Measurements from ENCODE around the gene COL28A1. TPM values are rescaled to one million over a fixed set of nuclear protein-coding genes. Genes with fewer than 3 reads are reported as not detected.

Gene COL28A1
- total and polyA plus RNA-seq, 2 of the 13 experiments (the other 11 are each of a cell fraction or from before 2014, with no cell fraction given): 0.07 to 0.15 TPM

- Histone ChIP-seq H3K27ac (ENCODE audit: extremely low read length, insufficient read depth, low read length) (no peak overlapping the region), H3K36me3 (replicated peaks in 1 of 2; ENCODE audit: control insufficient read depth in 1 of 2, insufficient read depth in 2 of 2, low read length in 2 of 2) (no peaks in the 10 kb centered on the region), H3K4me2 (ENCODE audit: low read depth, low read length) (no peak overlapping the region), H3K9me3 (ENCODE audit: low read length) (no peaks in the 10 kb centered on the region), H4K20me1 (ENCODE audit: insufficient read depth, low read length) (no peaks in the 10 kb centered on the region), H3K9ac (ENCODE audit: insufficient read depth, low read depth, low read length) (no peak overlapping the region), H3K4me1 (ENCODE audit: insufficient read depth, low read length) (no peaks in the 10 kb centered on the region), H2AFZ (ENCODE audit: low read length) (no peak overlapping the region), H3K4me3 (replicated peaks in 1 of 3; ENCODE audit: insufficient read depth in 1 of 3, low read depth in 2 of 3, low read length in 3 of 3) (no peak overlapping the region), H3K79me2 (ENCODE audit: insufficient read depth, low read length) (no peaks in the 10 kb centered on the region), H3K27me3 (ENCODE audit: control insufficient read depth in 1 of 2, insufficient read depth in 2 of 2, low read length in 2 of 2) (no peaks in the 10 kb centered on the region)
- ChIA-PET POLR2A (no interaction called here), CTCF (ENCODE audit: low intra/inter-chr PET ratio, low total read pairs) (no interaction called here)
- FAIRE-seq: no peak
- peak; percentile 48 for TF ChIP-seq MAFF (IDR thresholded peaks at IDR 0.05; ENCODE audit: low read depth, low read length)
- TF ChIP-seq, protein P1, sequence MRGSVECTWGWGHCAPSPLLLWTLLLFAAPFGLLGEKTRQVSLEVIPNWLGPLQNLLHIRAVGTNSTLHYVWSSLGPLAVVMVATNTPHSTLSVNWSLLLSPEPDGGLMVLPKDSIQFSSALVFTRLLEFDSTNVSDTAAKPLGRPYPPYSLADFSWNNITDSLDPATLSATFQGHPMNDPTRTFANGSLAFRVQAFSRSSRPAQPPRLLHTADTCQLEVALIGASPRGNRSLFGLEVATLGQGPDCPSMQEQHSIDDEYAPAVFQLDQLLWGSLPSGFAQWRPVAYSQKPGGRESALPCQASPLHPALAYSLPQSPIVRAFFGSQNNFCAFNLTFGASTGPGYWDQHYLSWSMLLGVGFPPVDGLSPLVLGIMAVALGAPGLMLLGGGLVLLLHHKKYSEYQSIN (CRISPR knock-in tag; IDR thresholded peaks at IDR 0.05; ENCODE audit: borderline replicate concordance): no peak
- TF ChIP-seq MAFK (conservative IDR thresholded peaks at IDR 0.05 in 1 of 2, IDR thresholded peaks at IDR 0.05 in 1 of 2; ENCODE audit: low read length in 2 of 2): peak; percentile 51 to 76
- DNase-seq (ENCODE audit: low spot score): no peak
- no TSS peak for BruUV-seq (replicated peaks)
- in situ Hi-C loops (cut with HindIII; ENCODE audit: extremely low pct_ligation_motif_present, low pct_unique_long_range_greater_than_20kb): no loop called here
- no peak for ATAC-seq
- 25% methylated on average over 2 of the region's 2 CpGs for WGBS (ENCODE audit: low lambda C conversion rate)
- intact Hi-C loops (cut with micrococcal nuclease; ENCODE audit: unreplicated experiment): no loop called here
These were observed 16.5 kb upstream of the COL28A1 start for GRCh38 chr7:7552199-7552598.

- no peaks in the 10 kb centered on the region for H3K36me3 ChIP-seq (replicated peaks in 1 of 2; ENCODE audit: control insufficient read depth in 1 of 2, insufficient read depth in 2 of 2, low read length in 2 of 2)
- FAIRE-seq (no peak), ATAC-seq (no peak), DNase-seq (ENCODE audit: low spot score) (no peak)
- H3K4me1 ChIP-seq (ENCODE audit: insufficient read depth, low read length): no peaks in the 10 kb centered on the region
- H3K9ac ChIP-seq (ENCODE audit: insufficient read depth, low read depth, low read length): no peak overlapping the region
- H3K4me3 ChIP-seq (replicated peaks in 1 of 3; ENCODE audit: insufficient read depth in 1 of 3, low read depth in 2 of 3, low read length in 3 of 3): no peak overlapping the region
- intact Hi-C loops (cut with micrococcal nuclease; ENCODE audit: unreplicated experiment) (no loop called here), in situ Hi-C loops (cut with HindIII; ENCODE audit: extremely low pct_ligation_motif_present, low pct_unique_long_range_greater_than_20kb) (no loop called here)
- TF ChIP-seq GPBP1L1 (CRISPR knock-in tag; IDR thresholded peaks at IDR 0.05): no peak
- H3K9me3 ChIP-seq (ENCODE audit: low read length): no peaks in the 10 kb centered on the region
- no peaks in the 10 kb centered on the region for H3K27me3 ChIP-seq (ENCODE audit: control insufficient read depth in 1 of 2, insufficient read depth in 2 of 2, low read length in 2 of 2)
- no peak overlapping the region for H2AFZ ChIP-seq (ENCODE audit: low read length)
- H3K4me2 ChIP-seq (ENCODE audit: low read depth, low read length): no peak overlapping the region
- no peaks in the 10 kb centered on the region for H3K79me2 ChIP-seq (ENCODE audit: insufficient read depth, low read length)
- CTCF ChIA-PET (ENCODE audit: low intra/inter-chr PET ratio, low total read pairs): no interaction called here
- 75% methylated on average over 3 of the region's 3 CpGs for WGBS (ENCODE audit: low lambda C conversion rate)
- H4K20me1 ChIP-seq (ENCODE audit: insufficient read depth, low read length): no peaks in the 10 kb centered on the region
- POLR2A ChIA-PET: no interaction called here
- H3K27ac ChIP-seq (ENCODE audit: extremely low read length, insufficient read depth, low read length): no peak overlapping the region
- BruUV-seq (replicated peaks): no TSS peak
These were observed 15.0 kb upstream of the COL28A1 start for GRCh38 chr7:7550663-7551062.

Data from HepG2 (cell line).